ENCODE measurements around the gene PDX1.

DNA sequence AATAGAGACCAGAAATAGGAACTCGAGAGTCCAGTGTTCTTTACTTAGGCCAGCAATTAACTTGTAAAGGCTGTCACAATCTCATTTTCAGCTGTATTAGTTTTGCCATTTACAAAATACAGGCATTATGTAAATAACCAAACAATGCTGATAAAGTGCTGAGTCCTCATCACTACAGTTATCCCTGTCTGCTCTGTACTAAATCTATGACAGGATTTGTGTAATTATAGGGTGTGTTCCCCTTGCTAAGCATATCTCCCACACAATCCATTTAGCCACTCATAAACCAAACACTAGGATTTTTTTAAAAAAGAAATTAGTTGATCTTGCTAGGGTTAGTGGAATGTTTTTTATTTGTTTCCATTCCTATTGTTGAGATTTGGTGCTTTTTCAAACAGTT, 23.2 kb downstream of the PDX1 start:
- TF ChIP-seq EP300 (IDR thresholded peaks at IDR 0.05; ENCODE audit: borderline replicate concordance), result no peak
- TF ChIP-seq, protein P1, sequence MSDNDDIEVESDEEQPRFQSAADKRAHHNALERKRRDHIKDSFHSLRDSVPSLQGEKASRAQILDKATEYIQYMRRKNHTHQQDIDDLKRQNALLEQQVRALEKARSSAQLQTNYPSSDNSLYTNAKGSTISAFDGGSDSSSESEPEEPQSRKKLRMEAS (IDR thresholded peaks at IDR 0.05), result no peak
- TF ChIP-seq CEBPB (IDR thresholded peaks at IDR 0.05), result no peak
- no peak for TF ChIP-seq YY1 (IDR thresholded peaks at IDR 0.05; ENCODE audit: low read depth)
- TF ChIP-seq ZBTB7A (IDR thresholded peaks at IDR 0.05; ENCODE audit: low read depth), result no peak
- no peak for TF ChIP-seq FOXM1 (IDR thresholded peaks at IDR 0.05; ENCODE audit: borderline replicate concordance, low read depth)
- TF ChIP-seq, protein P2, sequence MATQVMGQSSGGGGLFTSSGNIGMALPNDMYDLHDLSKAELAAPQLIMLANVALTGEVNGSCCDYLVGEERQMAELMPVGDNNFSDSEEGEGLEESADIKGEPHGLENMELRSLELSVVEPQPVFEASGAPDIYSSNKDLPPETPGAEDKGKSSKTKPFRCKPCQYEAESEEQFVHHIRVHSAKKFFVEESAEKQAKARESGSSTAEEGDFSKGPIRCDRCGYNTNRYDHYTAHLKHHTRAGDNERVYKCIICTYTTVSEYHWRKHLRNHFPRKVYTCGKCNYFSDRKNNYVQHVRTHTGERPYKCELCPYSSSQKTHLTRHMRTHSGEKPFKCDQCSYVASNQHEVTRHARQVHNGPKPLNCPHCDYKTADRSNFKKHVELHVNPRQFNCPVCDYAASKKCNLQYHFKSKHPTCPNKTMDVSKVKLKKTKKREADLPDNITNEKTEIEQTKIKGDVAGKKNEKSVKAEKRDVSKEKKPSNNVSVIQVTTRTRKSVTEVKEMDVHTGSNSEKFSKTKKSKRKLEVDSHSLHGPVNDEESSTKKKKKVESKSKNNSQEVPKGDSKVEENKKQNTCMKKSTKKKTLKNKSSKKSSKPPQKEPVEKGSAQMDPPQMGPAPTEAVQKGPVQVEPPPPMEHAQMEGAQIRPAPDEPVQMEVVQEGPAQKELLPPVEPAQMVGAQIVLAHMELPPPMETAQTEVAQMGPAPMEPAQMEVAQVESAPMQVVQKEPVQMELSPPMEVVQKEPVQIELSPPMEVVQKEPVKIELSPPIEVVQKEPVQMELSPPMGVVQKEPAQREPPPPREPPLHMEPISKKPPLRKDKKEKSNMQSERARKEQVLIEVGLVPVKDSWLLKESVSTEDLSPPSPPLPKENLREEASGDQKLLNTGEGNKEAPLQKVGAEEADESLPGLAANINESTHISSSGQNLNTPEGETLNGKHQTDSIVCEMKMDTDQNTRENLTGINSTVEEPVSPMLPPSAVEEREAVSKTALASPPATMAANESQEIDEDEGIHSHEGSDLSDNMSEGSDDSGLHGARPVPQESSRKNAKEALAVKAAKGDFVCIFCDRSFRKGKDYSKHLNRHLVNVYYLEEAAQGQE (IDR thresholded peaks at IDR 0.05; ENCODE audit: low read depth), result no peak
- no peak for TF ChIP-seq TCF12 (IDR thresholded peaks at IDR 0.05; ENCODE audit: low read depth)
- TF ChIP-seq CREB1 (IDR thresholded peaks at IDR 0.05; ENCODE audit: low read depth), result no peak
- TF ChIP-seq, protein P3, sequence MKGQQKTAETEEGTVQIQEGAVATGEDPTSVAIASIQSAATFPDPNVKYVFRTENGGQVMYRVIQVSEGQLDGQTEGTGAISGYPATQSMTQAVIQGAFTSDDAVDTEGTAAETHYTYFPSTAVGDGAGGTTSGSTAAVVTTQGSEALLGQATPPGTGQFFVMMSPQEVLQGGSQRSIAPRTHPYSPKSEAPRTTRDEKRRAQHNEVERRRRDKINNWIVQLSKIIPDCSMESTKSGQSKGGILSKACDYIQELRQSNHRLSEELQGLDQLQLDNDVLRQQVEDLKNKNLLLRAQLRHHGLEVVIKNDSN (IDR thresholded peaks at IDR 0.05), result no peak
